ENCODE results near the gene CD209.

DNA sequence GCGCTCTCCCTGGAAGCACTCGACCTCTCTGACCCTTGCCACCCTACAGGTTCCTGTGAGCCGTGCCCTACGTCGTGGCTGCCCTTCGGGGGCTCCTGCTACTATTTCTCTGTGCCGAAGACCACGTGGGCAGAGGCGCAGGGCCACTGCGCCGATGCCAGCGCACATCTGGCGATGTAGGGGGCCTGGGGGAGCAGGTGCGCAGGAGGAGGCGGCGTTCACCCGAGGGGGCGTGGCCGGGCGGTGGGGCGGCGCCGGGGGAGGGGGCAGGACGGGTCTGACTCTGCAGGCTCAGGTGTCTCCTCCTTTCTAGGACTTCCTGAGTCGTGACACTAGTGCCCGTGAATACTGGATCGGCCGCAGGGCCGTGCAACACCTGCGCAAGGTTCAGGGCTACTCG is 42.1 kb upstream of the CD209 start:
- TF ChIP-seq, protein P1, sequence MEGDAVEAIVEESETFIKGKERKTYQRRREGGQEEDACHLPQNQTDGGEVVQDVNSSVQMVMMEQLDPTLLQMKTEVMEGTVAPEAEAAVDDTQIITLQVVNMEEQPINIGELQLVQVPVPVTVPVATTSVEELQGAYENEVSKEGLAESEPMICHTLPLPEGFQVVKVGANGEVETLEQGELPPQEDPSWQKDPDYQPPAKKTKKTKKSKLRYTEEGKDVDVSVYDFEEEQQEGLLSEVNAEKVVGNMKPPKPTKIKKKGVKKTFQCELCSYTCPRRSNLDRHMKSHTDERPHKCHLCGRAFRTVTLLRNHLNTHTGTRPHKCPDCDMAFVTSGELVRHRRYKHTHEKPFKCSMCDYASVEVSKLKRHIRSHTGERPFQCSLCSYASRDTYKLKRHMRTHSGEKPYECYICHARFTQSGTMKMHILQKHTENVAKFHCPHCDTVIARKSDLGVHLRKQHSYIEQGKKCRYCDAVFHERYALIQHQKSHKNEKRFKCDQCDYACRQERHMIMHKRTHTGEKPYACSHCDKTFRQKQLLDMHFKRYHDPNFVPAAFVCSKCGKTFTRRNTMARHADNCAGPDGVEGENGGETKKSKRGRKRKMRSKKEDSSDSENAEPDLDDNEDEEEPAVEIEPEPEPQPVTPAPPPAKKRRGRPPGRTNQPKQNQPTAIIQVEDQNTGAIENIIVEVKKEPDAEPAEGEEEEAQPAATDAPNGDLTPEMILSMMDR (IDR thresholded peaks at IDR 0.05; ENCODE audit: poor library complexity, severe bottlenecking): no peak
- no peak for TF ChIP-seq POLR2AphosphoS5 (IDR thresholded peaks at IDR 0.05)
